GM12892 (cell line): ENCODE data around the gene RANBP10.
"Not testable (repeated sequence)": the region's sequence is repeated elsewhere in the genome, so short reads cannot be mapped to it uniquely, and the experiment has no call there.

Experiments
- DNase-seq: peaks from one replicate; pipeline ENCODE4 v3.0.0; 2011; ENCODE audit not compliant: insufficient read length
- FAIRE-seq: peaks from 2 replicates; lab custom pipeline; 2011; peaks lifted over from hg19 to GRCh38; lab: Jason Lieb, UNC
- POLR2A ChIP-seq: IDR thresholded peaks from 2 replicates; pipeline ENCODE4 v1.6.1; 2011; ENCODE audit warnings: low read depth, low read length, control low read depth
- POLR2AphosphoS5 ChIP-seq: IDR thresholded peaks from 2 replicates; pipeline ENCODE4 v1.6.1; 2011; ENCODE audit warnings: low read depth, low read length, control low read depth
- TAF1 ChIP-seq: IDR thresholded peaks from 2 replicates; pipeline ENCODE4 v1.6.1; 2011; ENCODE audit warnings: low read depth, mild to moderate bottlenecking, control low read depth, low read length, borderline replicate concordance

RANBP10 gene

GRCh38 chr16:67752641-67753040 lies 53.7 kb downstream of the RANBP10 start:
- no peak for TF ChIP-seq POLR2A
- TF ChIP-seq TAF1, result no peak
- TF ChIP-seq POLR2AphosphoS5, result no peak
- FAIRE-seq, result no peak

GRCh38 chr16:67751331-67751730 lies 55.0 kb downstream of the RANBP10 start:
- DNase-seq, FAIRE-seq: not testable (repeated sequence)

More at GRCh38 chr16:67752641-67753040, 53.7 kb downstream of the RANBP10 start:
- DNase-seq, result no peak

DNA sequence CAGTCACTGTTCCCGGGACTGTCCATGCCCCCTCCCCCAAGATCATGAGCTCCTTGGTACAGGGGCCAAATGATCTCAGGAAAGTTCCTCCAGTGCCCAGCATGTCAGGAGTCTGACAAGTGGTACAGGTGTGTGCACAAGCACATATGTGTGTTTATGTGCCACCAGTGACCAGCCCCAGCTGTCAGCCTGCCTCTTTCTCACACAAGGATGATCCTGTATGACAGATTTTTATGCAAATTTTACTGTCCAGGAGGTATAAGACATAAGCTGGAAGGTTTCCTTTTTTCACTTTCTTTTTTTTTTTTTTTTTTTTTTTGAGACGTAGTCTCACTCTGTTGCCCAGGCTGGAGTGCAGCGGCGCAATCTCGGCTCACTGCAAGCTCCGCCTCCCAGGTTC lies 55.9 kb downstream of the RANBP10 start:
- TF ChIP-seq POLR2AphosphoS5 (no peak), POLR2A (no peak), TAF1 (no peak)
- DNase-seq (no peak), FAIRE-seq (no peak)

- FAIRE-seq (no peak), DNase-seq (no peak)
- TF ChIP-seq POLR2A (no peak), POLR2AphosphoS5 (no peak), TAF1 (no peak)
Measured at GRCh38 chr16:67749436-67750078, 56.8 kb downstream of the RANBP10 start.

DNA sequence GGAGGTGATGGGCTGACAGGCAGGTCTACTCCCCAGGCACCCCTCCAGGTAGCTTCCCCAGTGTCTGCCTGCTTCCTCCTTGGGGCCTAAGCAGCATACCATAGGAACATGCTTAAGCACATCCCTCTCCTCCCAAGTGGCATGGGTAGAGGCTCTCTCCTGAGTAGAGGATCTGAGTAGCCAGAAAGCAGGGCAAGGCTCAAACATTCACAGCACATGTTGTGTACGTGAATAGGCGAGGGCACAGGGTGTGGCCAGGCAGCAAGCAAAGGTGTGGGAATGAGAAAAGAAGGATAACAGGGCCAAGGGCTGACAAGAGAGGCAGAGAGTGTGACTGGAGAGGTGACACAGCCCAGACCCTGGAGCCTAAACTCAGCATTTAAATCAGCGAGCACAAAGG lies 57.5 kb downstream of the RANBP10 start:
- no peak for FAIRE-seq
- TF ChIP-seq POLR2A, result no peak
- no peak for TF ChIP-seq TAF1
- no peak for TF ChIP-seq POLR2AphosphoS5
- no peak for DNase-seq

DNA sequence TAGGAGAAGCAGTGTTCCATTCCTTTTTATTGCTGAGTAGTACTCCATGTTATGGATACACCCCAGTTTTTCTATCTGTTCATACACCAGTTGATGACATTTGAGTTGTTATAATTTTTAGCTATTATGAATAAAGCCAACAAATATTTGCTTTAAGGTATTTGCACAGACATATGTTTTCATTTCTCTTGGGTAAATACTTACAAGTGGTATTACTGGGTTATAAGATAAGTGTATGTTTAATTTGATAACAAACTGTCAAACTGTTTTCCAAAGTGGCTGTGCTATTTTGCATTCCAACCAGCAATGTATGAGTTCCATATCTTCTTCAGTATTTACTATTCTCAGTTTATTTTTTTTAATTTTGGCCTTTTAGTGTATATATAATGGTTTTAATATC lies 59.5 kb downstream of the RANBP10 start:
- TF ChIP-seq POLR2A (no peak), POLR2AphosphoS5 (no peak), TAF1 (no peak)
- DNase-seq, result no peak
- no peak for FAIRE-seq

- no peak for TF ChIP-seq POLR2AphosphoS5
- no peak for TF ChIP-seq POLR2A
- TF ChIP-seq TAF1, result no peak
- FAIRE-seq (no peak), DNase-seq (no peak)
Measured at GRCh38 chr16:67741118-67741517, 65.2 kb downstream of the RANBP10 start.

- DNase-seq (no peak), FAIRE-seq (no peak)
- no peak for TF ChIP-seq POLR2AphosphoS5
- TF ChIP-seq TAF1, result no peak
Measured at GRCh38 chr16:67740391-67740790, 66.0 kb downstream of the RANBP10 start.

DNA sequence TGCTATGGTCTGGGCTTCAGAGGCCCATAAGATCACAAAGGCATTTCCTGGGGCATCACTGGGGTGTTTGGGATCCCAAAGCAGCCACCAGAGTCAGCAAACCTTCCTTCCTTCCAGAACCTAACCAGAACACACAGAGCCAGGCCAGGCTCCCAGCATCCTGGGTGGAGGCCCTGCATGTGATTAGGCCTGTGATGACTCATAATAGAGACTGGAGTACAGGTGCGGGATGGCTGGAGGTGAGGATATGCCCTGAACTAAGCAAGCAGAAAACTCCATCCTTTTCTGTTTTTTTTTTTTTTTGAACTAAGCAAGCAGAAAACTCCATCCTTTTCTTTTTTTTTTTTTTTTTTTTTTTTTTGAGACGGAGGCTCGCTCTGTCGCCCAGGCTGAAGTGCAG lies 69.5 kb downstream of the RANBP10 start:
- DNase-seq, result no peak
- FAIRE-seq, result no peak
- TF ChIP-seq POLR2AphosphoS5, result no peak
- TF ChIP-seq TAF1, result no peak
- no peak for TF ChIP-seq POLR2A

GRCh38 chr16:67734731-67735201 lies 71.6 kb downstream of the RANBP10 start:
- no peak for TF ChIP-seq POLR2AphosphoS5
- DNase-seq (no peak), FAIRE-seq (no peak)

DNA sequence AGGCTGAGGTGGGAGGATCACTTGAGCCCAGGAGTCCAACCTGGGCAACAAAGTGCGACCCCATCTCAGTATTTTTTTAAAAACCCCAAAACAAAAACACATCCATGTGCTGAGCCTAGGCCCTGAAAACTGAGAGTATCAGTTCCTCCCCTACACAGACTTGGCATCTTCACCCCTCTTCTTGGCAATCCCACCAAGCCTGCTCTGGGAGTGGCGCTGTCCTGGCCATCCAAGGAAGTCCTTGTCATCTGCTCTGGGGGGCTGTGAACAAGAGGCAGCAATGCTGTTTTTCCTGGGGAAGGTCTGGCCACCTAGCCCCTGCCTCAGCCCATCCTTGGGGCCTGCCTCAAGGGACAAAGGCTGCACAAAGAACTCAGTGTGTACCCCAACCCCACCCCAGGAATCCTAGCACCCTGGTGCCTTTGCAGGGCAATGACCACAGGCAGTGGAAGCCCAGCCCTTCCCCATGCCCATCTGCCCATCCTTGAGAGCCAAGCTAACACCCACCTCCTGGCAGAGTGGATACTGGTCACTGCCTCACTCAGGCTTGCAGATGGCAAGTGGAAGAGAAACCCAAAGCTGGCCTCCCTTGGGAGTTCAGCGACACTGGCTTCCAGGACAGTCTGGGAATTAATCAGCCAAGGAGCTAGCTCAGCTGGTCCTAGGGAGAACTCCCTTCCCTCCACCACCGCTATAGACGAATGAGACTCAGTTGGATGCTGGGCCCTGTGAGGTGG lies 72.5 kb downstream of the RANBP10 start:
- TF ChIP-seq TAF1 (no peak), POLR2A (no peak), POLR2AphosphoS5 (no peak)
- FAIRE-seq (no peak), DNase-seq (no peak)

- DNase-seq (no peak), FAIRE-seq (no peak)
- TF ChIP-seq POLR2A (no peak), POLR2AphosphoS5 (no peak), TAF1 (no peak)
Measured at GRCh38 chr16:67731753-67732095, 74.6 kb downstream of the RANBP10 start.

- no peak for DNase-seq
- TF ChIP-seq POLR2A (no peak), TAF1 (no peak), POLR2AphosphoS5 (no peak)
- no peak for FAIRE-seq
Measured at GRCh38 chr16:67731071-67731752, 75.1 kb downstream of the RANBP10 start.
